CD4-positive, alpha-beta T cell (primary cell): Measurements from ENCODE around the gene GPR15LG. TPM values are rescaled to one million over a fixed set of nuclear protein-coding genes. Genes with fewer than 3 reads are reported as not detected.

ENCODE experiments used
- ATAC-seq: fragments of 200-7000 bp; cut with Tn5 transposase; one replicate; pipeline ENCODE4 v1.10.0; 2022; ENCODE audit warnings: mild to moderate bottlenecking; ENCODE audit not compliant: poor library complexity
- CTCF ChIA-PET: fragments of 350-600 bp; sonication (Branson Sonifier 250); formaldehyde crosslinking; loops from one replicate; lab custom pipeline; 2021; ENCODE audit warnings: antibody characterized with exemption, inconsistent platforms; lab: Charles Lee
- POLR2A ChIA-PET: fragments of 350-600 bp; sonication (Branson Sonifier 250); formaldehyde crosslinking; loops from one replicate; lab custom pipeline; 2021; ENCODE audit warnings: antibody characterized with exemption, inconsistent platforms; lab: Charles Lee
- DNase-seq, 14 experiments: peaks; one replicate each; pipeline ENCODE4 v3.0.0-alpha.2; 2013 to 2020; ENCODE audit warnings: mixed read lengths in 2 of 14
- H3K27ac ChIP-seq, 2 donors: one replicate each; pipeline versions ENCODE4 v1.5.1 to v1.7.0; 2013; ENCODE audit warnings: low read length in 2 of 2, low read depth in 1 of 2, mild to moderate bottlenecking in 1 of 2
- H3K27me3 ChIP-seq, 2 experiments: 1 replicate in 1 of 2; 2 replicates in 1 of 2; pipeline versions ENCODE4 v1.6.1 to v1.7.0; 2013; ENCODE audit warnings: low read length in 2 of 2, control low read depth in 1 of 2, mild to moderate bottlenecking in 1 of 2, moderate library complexity in 1 of 2; ENCODE audit not compliant: insufficient read depth in 2 of 2, control insufficient read depth in 1 of 2
- H3K36me3 ChIP-seq: one replicate; pipeline ENCODE4 v1.6.1; 2013; ENCODE audit warnings: low read length, control low read depth; ENCODE audit not compliant: insufficient read depth
- H3K4me1 ChIP-seq: one replicate; pipeline ENCODE4 v1.6.1; 2013; ENCODE audit warnings: low read length, control low read depth; ENCODE audit not compliant: insufficient read depth
- H3K4me3 ChIP-seq: one replicate; pipeline ENCODE4 v1.5.1; 2013; ENCODE audit warnings: mild to moderate bottlenecking, low read length, moderate library complexity
- H3K9me3 ChIP-seq, 2 experiments: 1 replicate in 1 of 2; 2 replicates in 1 of 2; pipeline versions ENCODE4 v1.6.1 to v1.7.0; 2013; ENCODE audit warnings: low read length in 2 of 2, mild to moderate bottlenecking in 2 of 2, control low read depth in 1 of 2, moderate library complexity in 1 of 2; ENCODE audit not compliant: control insufficient read depth in 1 of 2, insufficient read depth in 1 of 2
- H3K27ac Mint-ChIP-seq: one replicate; pipeline ENCODE4 v1.8.0; 2020; ENCODE audit warnings: mixed read lengths
- H3K27me3 Mint-ChIP-seq: one replicate; pipeline ENCODE4 v1.8.0; 2021; ENCODE audit warnings: mixed read lengths
- H3K36me3 Mint-ChIP-seq: one replicate; pipeline ENCODE4 v1.8.0; 2021; ENCODE audit warnings: low read depth, mixed read lengths
- H3K4me1 Mint-ChIP-seq: one replicate; pipeline ENCODE4 v1.8.0; 2021; ENCODE audit warnings: low read depth, mixed read lengths
- H3K4me3 Mint-ChIP-seq: one replicate; pipeline ENCODE4 v1.8.0; 2020; ENCODE audit warnings: mild to moderate bottlenecking, mixed read lengths
- H3K9me3 Mint-ChIP-seq: one replicate; pipeline ENCODE4 v1.8.0; 2020; ENCODE audit warnings: mixed read lengths
- intact Hi-C, 2 experiments: fragments of 100-400 bp; cut with DNase I in 1 of 2; cut with micrococcal nuclease in 1 of 2; formaldehyde crosslinking; loops; one replicate each; pipeline versions ENCODE4 v1.15.1 to v1.9.0; 2023 to 2025; cut with DNase I, micrococcal nuclease
- total RNA-seq, 174 experiments: library from RNA in 2 of 174; stranded (reverse) in 2 of 174; gene quantifications; one replicate each; pipeline ENCODE4 v1.2.3 and lab custom pipeline; 2021 to 2026
- TF ChIP-seq, protein P1 (sequence below): fragments of 200-600 bp; IDR thresholded peaks from one replicate; pipeline ENCODE4 v1.8.0; 2022; ENCODE audit warnings: antibody characterized with exemption, mild to moderate bottlenecking

Gene GPR15LG
- total RNA-seq, 2 experiments from 2014 or later: not detected

DNA sequence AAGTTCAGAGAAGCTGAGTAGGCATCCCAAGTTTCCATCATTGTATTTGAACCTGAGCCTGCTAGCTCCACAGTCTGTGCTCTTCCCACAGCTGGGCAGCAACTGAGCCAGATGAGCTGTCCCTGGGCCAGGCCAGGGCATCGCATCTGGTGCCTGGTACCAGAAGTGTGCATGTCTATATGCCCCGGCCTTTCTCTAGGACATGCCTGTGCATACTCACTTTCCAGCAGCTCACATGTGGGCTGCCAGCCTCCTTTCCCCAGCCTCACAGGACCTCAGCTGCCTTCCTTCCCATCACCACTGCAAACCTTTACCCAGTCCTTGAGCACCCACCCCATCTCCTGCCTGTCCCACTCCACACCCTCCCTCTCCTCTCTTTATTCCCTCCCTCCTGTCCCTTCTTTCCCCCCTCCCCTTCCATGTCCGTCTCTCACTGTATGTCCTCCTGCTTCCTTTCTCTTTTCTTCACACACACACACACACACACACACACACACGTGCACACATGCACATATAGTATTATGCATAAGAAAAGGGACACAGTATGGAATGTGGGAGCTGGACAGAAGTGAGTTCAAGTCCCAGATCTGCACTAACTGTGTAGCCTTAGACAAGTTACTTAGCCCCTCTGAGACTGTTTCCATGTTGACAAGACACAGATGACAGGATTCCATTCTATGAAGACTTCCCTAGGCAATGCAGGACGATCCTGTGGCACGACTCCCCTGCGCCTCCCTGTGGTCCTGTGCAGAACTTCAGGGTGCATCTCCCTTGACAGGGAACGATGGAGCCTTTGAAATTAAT, 31.6 kb downstream of the GPR15LG start:
- Mint-ChIP-seq H3K4me1 (no peaks in the 10 kb centered on the region), H3K9me3 (no peaks in the 10 kb centered on the region), H3K27ac (no peak overlapping the region), H3K4me3 (no peak overlapping the region), H3K36me3 (no peaks in the 10 kb centered on the region), H3K27me3 (peaks cover 15% of the 10 kb centered on the region)
- TF ChIP-seq, protein P1, sequence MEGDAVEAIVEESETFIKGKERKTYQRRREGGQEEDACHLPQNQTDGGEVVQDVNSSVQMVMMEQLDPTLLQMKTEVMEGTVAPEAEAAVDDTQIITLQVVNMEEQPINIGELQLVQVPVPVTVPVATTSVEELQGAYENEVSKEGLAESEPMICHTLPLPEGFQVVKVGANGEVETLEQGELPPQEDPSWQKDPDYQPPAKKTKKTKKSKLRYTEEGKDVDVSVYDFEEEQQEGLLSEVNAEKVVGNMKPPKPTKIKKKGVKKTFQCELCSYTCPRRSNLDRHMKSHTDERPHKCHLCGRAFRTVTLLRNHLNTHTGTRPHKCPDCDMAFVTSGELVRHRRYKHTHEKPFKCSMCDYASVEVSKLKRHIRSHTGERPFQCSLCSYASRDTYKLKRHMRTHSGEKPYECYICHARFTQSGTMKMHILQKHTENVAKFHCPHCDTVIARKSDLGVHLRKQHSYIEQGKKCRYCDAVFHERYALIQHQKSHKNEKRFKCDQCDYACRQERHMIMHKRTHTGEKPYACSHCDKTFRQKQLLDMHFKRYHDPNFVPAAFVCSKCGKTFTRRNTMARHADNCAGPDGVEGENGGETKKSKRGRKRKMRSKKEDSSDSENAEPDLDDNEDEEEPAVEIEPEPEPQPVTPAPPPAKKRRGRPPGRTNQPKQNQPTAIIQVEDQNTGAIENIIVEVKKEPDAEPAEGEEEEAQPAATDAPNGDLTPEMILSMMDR: peak; percentile 70
- CTCF ChIA-PET: interaction anchor here (1.0 kb wide), 1 partner anchor 57 kb away, joined by 3 read pairs; no protein-coding TSS in a partner anchor
- DNase-seq (peak; percentile 49 to 76 (median 59)), ATAC-seq (peak; percentile 92)
- POLR2A ChIA-PET: no interaction called here
- no peaks in the 10 kb centered on the region for H3K4me1 ChIP-seq
- no peak overlapping the region for H3K27ac ChIP-seq
- H3K27me3 ChIP-seq: no peaks in the 10 kb centered on the region
- H3K9me3 ChIP-seq: no peaks in the 10 kb centered on the region
- H3K36me3 ChIP-seq: no peaks in the 10 kb centered on the region
- no peak overlapping the region for H3K4me3 ChIP-seq
- intact Hi-C loops: loop anchor here (1.0 kb wide), 2 partner anchors 57 to 60 kb away; no protein-coding TSS in a partner anchor

DNA sequence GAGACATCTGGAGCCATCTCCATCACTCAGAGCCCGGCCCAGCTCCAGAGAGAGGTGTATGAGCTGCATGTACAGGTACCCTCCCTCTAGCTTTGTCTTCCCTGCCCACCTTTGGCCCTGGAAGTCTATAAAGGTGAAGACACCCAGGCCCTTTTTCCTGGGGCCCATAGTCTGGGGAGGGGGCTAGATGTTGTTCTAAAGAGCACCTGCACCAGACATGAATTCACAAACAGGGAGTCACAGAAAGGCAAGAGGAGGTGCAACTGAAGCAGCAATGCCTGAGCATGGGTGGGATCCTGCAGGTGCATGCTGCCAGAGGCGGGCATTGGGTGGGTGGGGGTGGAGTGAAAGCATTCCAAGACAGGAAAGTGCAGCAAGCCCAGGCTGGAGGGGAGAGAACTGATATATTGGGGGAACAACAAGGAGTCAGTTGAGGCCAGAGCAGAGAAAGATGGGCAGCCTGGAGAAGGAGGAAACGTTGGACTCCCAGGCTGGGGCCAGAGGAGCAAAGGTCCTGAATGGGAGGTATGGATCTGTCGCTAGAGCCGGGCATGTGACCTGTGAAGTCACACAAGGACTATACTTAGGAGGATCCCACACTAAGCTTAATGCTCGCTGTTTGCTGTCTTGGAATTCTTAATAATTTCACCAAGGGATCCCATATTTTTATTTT, 32.4 kb downstream of the GPR15LG start:
- H3K9me3 Mint-ChIP-seq: no peaks in the 10 kb centered on the region
- H3K27me3 ChIP-seq: peaks cover 0 to 2% of the 10 kb centered on the region in 2 experiments
- H3K36me3 Mint-ChIP-seq: no peaks in the 10 kb centered on the region
- H3K9me3 ChIP-seq: no peaks in the 10 kb centered on the region
- ChIA-PET CTCF (interaction anchor here (1.0 kb wide), 1 partner anchor 57 kb away, joined by 3 read pairs; no protein-coding TSS in a partner anchor), POLR2A (no interaction called here)
- TF ChIP-seq, protein P1: no peak
- DNase-seq (no peak), ATAC-seq (no peak)
- H3K4me1 Mint-ChIP-seq: no peaks in the 10 kb centered on the region
- H3K27ac ChIP-seq: no peak overlapping the region
- no peak overlapping the region for H3K4me3 Mint-ChIP-seq
- no peak overlapping the region for H3K4me3 ChIP-seq
- H3K36me3 ChIP-seq: no peaks in the 10 kb centered on the region
- no peaks in the 10 kb centered on the region for H3K4me1 ChIP-seq
- H3K27me3 Mint-ChIP-seq: peaks cover 15% of the 10 kb centered on the region
- no peak overlapping the region for H3K27ac Mint-ChIP-seq
- intact Hi-C loops: loop anchor here (1.0 kb wide), 2 partner anchors 58 to 61 kb away; no protein-coding TSS in a partner anchor

DNA sequence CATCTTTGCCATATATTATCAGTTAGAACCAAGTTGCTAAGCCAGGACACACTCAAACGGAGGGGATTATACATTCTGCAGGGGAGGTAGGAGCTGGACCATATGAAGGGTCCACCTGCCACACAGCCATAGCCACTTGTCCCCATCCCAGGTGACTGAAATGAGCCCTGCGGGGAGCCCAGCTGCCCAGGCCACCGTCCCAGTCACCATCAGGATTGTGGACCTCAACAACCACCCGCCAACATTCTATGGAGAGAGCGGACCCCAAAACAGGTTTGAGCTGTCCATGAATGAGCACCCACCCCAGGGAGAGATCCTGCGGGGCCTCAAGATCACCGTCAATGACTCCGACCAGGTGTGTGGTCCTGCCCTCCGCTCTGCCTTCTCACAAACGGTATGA, 34.4 kb downstream of the GPR15LG start:
- no peaks in the 10 kb centered on the region for H3K4me1 ChIP-seq
- DNase-seq (no peak), ATAC-seq (no peak)
- H3K4me3 ChIP-seq: no peak overlapping the region
- no peaks in the 10 kb centered on the region for H3K9me3 ChIP-seq
- TF ChIP-seq, protein P1: no peak
- no peaks in the 10 kb centered on the region for H3K36me3 ChIP-seq
- H3K27me3 Mint-ChIP-seq: peaks cover 15% of the 10 kb centered on the region
- H3K27me3 ChIP-seq: peaks cover 0 to 2% of the 10 kb centered on the region in 2 experiments
- ChIA-PET CTCF (no interaction called here), POLR2A (no interaction called here)
- H3K4me1 Mint-ChIP-seq: no peaks in the 10 kb centered on the region
- H3K4me3 Mint-ChIP-seq: no peak overlapping the region
- H3K9me3 Mint-ChIP-seq: no peaks in the 10 kb centered on the region
- intact Hi-C loops: no loop called here
- H3K27ac Mint-ChIP-seq: no peak overlapping the region
- no peaks in the 10 kb centered on the region for H3K36me3 Mint-ChIP-seq
- no peak overlapping the region for H3K27ac ChIP-seq
